Fibroblast of lung (primary cell): ENCODE measurements around the gene POMC.

Source experiments
- CTCF ChIP-seq, 2 donors: IDR thresholded peaks in 1 of 2; conservative IDR thresholded peaks in 1 of 2; 1 replicate in 1 of 2; 2 replicates in 1 of 2; pipeline ENCODE4 v1.5.1; 2011 to 2012; ENCODE audit warnings: low read length in 2 of 2, control low read depth in 1 of 2, inconsistent platforms in 1 of 2, low read depth in 1 of 2, mild to moderate bottlenecking in 1 of 2
- EZH2 ChIP-seq: IDR thresholded peaks from 2 replicates; pipeline ENCODE4 v1.5.1; 2012; ENCODE audit warnings: low read length, control low read depth, mild to moderate bottlenecking; ENCODE audit errors: missing control alignments

GRCh38 chr2:25174192-25174861 is 5.9 kb upstream of the POMC start:
- TF ChIP-seq CTCF (conservative IDR thresholded peaks at IDR 0.05 in 1 of 2, IDR thresholded peaks at IDR 0.05 in 1 of 2; ENCODE audit: low read depth in 1 of 2, low read length in 2 of 2) (no peak), EZH2 (no peak)
